Progenitor cell of endocrine pancreas (in vitro differentiated cells): ENCODE results near the gene CYB5D1. TPM values are rescaled to one million over a fixed set of nuclear protein-coding genes. Genes with fewer than 3 reads are reported as not detected.

Source experiments
- DNase-seq: peaks from one replicate; pipeline ENCODE4 v3.0.0; 2021; ENCODE audit warnings: low spot score; ENCODE audit not compliant: unreplicated experiment
- H3K27ac Mint-ChIP-seq: 2 replicates; pipeline ENCODE4 v1.8.0; 2021; ENCODE audit warnings: mild to moderate bottlenecking, moderate library complexity, mixed read lengths
- H3K27me3 Mint-ChIP-seq: 2 replicates; pipeline ENCODE4 v1.8.0; 2021; ENCODE audit warnings: mixed read lengths
- H3K36me3 Mint-ChIP-seq: 2 replicates; pipeline ENCODE4 v1.8.0; 2022; ENCODE audit warnings: mixed read lengths; ENCODE audit not compliant: insufficient read depth
- H3K4me1 Mint-ChIP-seq: 2 replicates; pipeline ENCODE4 v1.8.0; 2021; ENCODE audit warnings: low read depth, mixed read lengths
- H3K4me3 Mint-ChIP-seq: 2 replicates; pipeline ENCODE4 v1.8.0; 2021; ENCODE audit warnings: low read depth, mild to moderate bottlenecking, moderate library complexity, mixed read lengths
- H3K9me3 Mint-ChIP-seq: 2 replicates; pipeline ENCODE4 v1.8.0; 2021; ENCODE audit warnings: low read depth, mixed read lengths
- total RNA-seq: library from RNA; stranded (reverse); gene quantifications from 2 replicates; pipeline ENCODE4 v1.2.1, GENCODE V29; 2021
- TF ChIP-seq, protein P1 (sequence below): fragments of 200-600 bp; sonication (generic); IDR thresholded peaks from one replicate; pipeline ENCODE4 v1.5.0; 2021; ENCODE audit warnings: antibody characterized with exemption, mild to moderate bottlenecking; ENCODE audit not compliant: unreplicated experiment

CYB5D1 gene
- total RNA-seq, 1 donor from 2014 or later, result 18.2 TPM

DNA sequence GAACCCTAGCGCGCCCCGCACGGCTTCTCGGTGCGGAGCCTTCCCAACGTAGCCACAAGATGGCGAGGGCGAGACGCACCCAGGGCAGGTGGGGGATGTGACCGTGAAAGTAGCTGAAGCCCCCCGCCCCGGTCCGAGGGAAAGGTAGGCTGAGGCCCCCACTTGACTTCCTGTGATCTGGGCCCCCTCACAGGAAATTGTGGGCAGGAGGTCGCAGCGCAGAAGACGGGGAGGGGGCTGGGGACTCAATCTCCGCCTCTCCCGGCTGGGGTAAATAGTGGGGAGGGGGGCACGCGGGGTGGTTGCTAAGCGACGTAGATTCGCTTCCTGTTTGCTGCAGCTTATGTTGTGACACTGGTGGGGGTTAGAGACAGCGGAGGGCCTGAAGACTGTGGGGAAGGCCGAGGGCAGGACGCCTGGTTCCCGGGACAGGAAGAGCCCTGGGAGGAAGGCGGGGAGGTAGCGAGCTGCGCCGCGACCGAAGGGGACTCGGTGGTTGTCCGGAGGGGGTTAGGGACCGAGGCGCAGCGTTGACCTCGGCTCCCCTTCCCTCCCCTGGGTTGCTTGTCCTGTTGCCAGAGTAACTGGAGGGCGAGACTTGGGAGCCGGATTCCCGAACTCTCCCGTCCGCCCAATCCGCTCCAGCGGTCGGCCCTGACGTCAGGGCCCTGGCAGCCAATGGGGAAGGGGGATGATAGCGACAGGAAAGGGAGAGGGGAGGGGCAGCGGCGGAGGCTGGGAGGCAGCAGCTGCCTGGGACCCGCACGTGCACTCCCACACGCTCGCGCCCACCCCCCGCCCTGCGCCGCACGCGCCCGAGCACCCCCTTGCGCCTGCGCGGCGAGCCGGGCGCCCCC lies 22.6 kb upstream of the CYB5D1 start:
- H3K4me1 Mint-ChIP-seq, result peaks cover 40% of the 10 kb centered on the region
- DNase-seq, result peak; percentile 93
- H3K27ac Mint-ChIP-seq, result peak overlapping the region; percentile 99
- TF ChIP-seq, protein P1, sequence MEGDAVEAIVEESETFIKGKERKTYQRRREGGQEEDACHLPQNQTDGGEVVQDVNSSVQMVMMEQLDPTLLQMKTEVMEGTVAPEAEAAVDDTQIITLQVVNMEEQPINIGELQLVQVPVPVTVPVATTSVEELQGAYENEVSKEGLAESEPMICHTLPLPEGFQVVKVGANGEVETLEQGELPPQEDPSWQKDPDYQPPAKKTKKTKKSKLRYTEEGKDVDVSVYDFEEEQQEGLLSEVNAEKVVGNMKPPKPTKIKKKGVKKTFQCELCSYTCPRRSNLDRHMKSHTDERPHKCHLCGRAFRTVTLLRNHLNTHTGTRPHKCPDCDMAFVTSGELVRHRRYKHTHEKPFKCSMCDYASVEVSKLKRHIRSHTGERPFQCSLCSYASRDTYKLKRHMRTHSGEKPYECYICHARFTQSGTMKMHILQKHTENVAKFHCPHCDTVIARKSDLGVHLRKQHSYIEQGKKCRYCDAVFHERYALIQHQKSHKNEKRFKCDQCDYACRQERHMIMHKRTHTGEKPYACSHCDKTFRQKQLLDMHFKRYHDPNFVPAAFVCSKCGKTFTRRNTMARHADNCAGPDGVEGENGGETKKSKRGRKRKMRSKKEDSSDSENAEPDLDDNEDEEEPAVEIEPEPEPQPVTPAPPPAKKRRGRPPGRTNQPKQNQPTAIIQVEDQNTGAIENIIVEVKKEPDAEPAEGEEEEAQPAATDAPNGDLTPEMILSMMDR, result peak; percentile 75
- H3K9me3 Mint-ChIP-seq, result no peaks in the 10 kb centered on the region
- peaks cover 25% of the 10 kb centered on the region for H3K27me3 Mint-ChIP-seq
- H3K36me3 Mint-ChIP-seq, result peaks cover 4% of the 10 kb centered on the region
- H3K4me3 Mint-ChIP-seq, result peak overlapping the region; percentile 90

DNA sequence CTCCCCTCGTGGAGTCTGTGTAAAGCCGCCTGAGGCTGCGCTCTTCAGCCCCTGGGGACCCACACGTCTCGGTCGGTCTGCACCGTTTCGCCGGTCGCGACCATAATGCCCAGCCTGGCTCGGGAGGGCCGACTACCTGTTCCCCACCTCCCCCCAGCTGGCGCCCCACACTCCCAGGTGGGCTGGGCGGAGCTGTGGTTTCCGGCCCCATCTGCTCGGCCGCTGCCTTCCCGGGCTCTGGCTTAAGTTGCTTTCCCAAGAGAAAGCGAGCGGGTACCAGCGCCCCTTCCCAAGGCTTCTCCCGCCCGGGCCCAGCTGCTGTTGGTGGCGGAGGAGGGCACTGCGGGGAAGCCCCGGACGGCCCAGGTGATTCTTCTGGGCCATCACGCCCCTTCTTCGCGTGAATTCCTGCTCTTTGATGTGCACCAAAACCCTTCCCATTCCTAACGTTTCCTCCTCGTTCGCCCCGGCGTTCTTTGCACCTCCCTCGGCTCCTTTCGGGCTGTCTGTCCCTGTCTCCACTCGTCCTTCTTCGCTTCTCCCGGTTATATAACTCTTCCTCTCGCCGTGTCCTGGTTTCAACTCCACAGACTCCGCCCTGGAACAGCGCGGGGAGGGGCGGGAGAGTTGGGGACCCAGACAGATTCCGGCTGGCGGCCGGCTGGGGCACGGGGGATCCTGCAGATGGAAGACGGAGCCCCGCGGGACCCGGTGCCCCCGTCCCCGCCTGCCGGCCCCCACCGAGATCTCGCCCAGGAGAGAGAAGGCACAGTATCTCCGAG lies 21.8 kb upstream of the CYB5D1 start:
- H3K27ac Mint-ChIP-seq, result peak overlapping the region; percentile 96
- peaks cover 9% of the 10 kb centered on the region for H3K36me3 Mint-ChIP-seq
- H3K4me3 Mint-ChIP-seq, result peak overlapping the region; percentile 85
- no peak for DNase-seq
- TF ChIP-seq, protein P1, result no peak
- H3K27me3 Mint-ChIP-seq, result peaks cover 17% of the 10 kb centered on the region
- H3K9me3 Mint-ChIP-seq, result no peaks in the 10 kb centered on the region
- peaks cover 47% of the 10 kb centered on the region for H3K4me1 Mint-ChIP-seq

DNA sequence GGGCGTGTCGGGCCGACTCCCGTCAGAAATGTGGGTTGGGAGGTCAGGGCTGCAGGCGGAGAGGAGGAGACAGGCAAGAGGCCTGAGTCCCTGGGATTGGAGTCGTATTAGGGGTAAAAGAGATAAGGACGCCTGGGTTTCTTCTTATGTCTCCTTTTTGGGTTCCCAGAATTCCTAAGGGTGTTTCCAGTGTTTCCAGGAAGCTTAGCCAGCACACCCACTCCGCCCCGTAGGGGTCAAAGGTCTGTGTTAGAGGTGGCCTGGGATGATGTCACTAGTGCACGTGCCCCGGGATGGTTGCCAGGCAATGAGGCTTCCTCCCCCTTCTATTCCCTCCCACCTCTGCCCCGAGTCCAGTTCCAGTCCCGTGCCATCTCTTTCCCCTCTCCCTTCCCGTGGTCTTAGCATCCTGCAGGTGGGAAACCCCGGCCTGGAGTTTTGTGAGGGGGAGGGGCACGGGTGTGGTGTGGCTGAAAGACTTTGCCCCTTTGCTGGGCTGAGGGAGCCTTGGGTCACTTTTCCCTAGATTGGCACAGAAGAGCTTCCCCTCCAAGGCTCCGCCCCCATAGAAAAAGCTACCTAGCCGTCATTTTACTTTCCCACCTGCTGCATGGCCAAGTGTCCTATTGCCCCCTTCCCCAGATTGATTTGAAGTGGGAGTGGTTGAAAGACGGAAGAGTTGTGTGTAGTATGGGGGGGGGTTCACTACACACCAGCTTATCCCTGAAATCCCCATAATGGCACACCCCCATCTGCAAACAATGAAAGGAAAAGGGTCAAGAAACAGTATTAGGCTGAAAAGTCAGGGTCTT lies 21.0 kb upstream of the CYB5D1 start:
- H3K4me3 Mint-ChIP-seq, result peak overlapping the region; percentile 85
- peak; percentile 93 for DNase-seq
- H3K27ac Mint-ChIP-seq, result peak overlapping the region; percentile 96
- H3K27me3 Mint-ChIP-seq, result peaks cover 11% of the 10 kb centered on the region
- H3K9me3 Mint-ChIP-seq, result no peaks in the 10 kb centered on the region
- H3K36me3 Mint-ChIP-seq, result peaks cover 9% of the 10 kb centered on the region
- TF ChIP-seq, protein P1, result no peak
- peaks cover 52% of the 10 kb centered on the region for H3K4me1 Mint-ChIP-seq

DNA sequence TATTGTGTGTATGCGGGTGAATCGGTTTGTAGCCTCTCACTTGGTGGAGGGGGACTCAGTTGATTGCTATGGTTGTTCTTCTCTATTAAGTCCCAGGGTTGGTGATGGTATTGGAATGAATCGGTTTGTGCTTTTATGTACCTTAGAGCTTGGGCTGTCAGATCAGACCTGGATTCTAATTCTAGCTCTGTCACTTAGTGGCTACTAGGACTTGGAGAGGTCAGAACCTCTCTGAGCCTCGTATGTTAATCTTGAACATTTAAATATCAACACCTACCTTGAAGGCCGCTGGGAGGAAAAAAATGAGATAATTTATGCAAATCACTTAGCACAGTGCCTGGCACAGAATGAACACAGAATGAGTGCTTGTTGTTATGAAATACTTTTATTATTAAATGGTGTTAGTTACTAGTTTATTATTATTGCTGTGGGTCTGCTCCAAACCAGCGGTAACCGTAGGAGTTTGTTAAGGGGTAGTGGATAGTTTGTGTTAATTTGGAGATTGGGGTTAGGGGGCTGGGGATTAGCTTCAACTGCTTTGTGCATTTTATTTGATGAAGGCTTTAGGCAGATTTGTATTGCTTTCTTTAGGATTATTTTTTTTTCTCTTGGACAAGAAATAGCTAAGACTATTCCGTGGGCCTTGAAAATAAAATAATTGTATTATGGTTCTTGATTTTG lies 20.3 kb upstream of the CYB5D1 start:
- Mint-ChIP-seq H3K4me1 (peaks cover 57% of the 10 kb centered on the region), H3K9me3 (no peaks in the 10 kb centered on the region), H3K36me3 (peaks cover 9% of the 10 kb centered on the region), H3K4me3 (peak overlapping the region; percentile 85), H3K27ac (peak overlapping the region; percentile 96), H3K27me3 (peaks cover 6% of the 10 kb centered on the region)
- TF ChIP-seq, protein P1, result no peak
- no peak for DNase-seq
